Islet of Langerhans (tissue), 1 donor: ENCODE measurements around the gene P3H3.
"Not testable (repeated sequence)": the region's sequence is repeated elsewhere in the genome, so short reads cannot be mapped to it uniquely, and the experiment has no call there.

Experiments used
- FAIRE-seq: peaks from one replicate; lab custom pipeline; 2011; peaks lifted over from hg19 to GRCh38; lab: Jason Lieb, UNC

The P3H3 gene

GRCh38 chr12:6867413-6868210, 39.4 kb downstream of the P3H3 start, which contains the start of gene TPI1:
Gene TPI1, plus strand, starts transcription at chr12:6867531. Its CDS starts 36 bp downstream, at chr12:6867567.
- no peak for FAIRE-seq

DNA sequence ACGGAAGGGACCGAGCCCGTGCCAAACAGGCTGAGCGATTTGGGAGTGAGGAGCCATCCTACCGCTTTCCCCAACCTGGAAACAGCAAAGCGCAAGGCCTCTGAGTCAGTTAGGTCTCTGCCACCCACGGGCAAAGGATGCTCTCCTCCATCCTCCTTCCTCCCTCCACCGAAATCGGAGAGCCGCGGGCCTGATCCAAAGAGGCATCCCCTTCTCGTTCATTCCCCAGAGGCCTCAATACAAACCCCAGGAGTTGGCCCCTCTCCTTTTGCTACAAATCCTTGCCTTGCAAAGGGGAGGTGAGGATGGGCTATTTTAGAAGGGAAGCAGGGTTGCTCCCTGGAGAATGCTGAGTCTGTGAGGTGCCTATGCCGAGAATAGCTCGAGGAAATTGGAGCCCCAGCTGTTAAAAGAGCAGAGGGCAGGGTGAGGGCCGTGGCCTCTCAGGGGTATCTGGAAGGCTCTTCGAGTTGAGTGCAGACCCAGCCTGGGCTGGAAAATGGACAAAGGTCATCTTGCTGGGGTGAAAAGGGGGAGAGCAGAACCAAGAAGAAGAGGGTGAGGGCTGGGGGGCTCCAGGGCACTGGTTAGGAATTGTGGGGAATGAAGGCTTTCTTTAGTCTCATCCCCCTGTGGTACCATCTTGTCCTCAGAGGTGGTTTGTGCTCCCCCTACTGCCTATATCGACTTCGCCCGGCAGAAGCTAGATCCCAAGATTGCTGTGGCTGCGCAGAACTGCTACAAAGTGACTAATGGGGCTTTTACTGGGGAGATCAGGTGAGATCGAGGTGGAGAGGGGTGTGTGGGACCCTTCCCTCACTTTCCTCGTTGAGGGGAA, 40.2 kb downstream of the P3H3 start:
- no peak for FAIRE-seq

- FAIRE-seq = no peak
These were observed 41.1 kb downstream of the P3H3 start for GRCh38 chr12:6869049-6870021.

DNA sequence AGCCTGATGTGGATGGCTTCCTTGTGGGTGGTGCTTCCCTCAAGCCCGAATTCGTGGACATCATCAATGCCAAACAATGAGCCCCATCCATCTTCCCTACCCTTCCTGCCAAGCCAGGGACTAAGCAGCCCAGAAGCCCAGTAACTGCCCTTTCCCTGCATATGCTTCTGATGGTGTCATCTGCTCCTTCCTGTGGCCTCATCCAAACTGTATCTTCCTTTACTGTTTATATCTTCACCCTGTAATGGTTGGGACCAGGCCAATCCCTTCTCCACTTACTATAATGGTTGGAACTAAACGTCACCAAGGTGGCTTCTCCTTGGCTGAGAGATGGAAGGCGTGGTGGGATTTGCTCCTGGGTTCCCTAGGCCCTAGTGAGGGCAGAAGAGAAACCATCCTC, 42.1 kb downstream of the P3H3 start:
- not testable (repeated sequence) for FAIRE-seq

GRCh38 chr12:6871052-6871957, 43.1 kb downstream of the P3H3 start:
- no peak for FAIRE-seq

- no peak for FAIRE-seq
These were observed 44.2 kb downstream of the P3H3 start for GRCh38 chr12:6872073-6873048.

- FAIRE-seq = no peak
These were observed 45.1 kb downstream of the P3H3 start, which contains the start of gene SPSB2 for GRCh38 chr12:6873094-6874014. Gene SPSB2, minus strand, starts transcription at chr12:6873303. Its CDS starts 402 bp downstream, at chr12:6872901.

- not testable (repeated sequence) for FAIRE-seq
These were observed 45.8 kb downstream of the P3H3 start for GRCh38 chr12:6874015-6874368.

GRCh38 chr12:6879824-6880223, 51.6 kb downstream of the P3H3 start:
- FAIRE-seq = not testable (repeated sequence)

GRCh38 chr12:6883252-6883651, 55.0 kb downstream of the P3H3 start:
- no peak for FAIRE-seq

- FAIRE-seq = no peak
These were observed 55.5 kb downstream of the P3H3 start for GRCh38 chr12:6883683-6884082.

DNA sequence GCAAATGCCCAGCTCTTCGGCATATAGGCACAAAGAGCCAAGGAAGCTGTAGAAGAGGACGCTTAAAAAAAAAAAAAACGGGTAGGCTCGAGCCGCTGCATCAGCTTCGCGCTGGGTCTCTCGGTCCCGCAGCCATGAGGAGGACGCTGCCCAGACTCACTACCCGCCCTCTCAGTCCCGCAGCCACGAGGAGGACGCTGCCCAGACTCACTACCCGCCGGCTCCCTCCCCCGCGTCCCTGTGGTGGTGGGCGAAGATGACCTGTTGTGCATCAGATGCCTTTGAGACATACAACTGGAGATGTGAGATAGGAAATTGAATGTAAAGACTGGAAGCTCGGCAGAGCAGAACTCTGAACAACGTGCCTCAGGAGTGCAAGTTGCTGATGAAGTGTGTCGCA, 56.3 kb downstream of the P3H3 start:
- no peak for FAIRE-seq

GRCh38 chr12:6886206-6886999, 58.2 kb downstream of the P3H3 start:
- not testable (repeated sequence) for FAIRE-seq

DNA sequence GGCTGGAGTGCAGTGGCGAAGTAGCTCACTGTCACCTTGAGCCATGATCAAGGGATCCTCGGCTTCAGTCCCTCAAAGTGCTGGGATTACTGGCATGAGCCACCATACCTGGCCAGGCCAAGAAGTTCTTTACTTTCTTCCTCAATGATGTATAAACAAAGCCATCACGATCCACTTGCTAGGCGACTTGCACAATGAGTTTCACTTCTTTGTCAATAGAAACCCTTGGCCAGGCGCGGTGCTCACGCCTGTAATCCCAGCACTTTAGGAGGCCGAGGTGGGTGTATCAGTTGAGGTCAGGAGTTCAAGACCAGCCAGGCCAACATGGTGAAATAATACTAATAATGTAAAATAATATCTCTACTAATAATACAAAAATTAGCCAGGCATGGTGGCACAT, 59.3 kb downstream of the P3H3 start:
- FAIRE-seq = no peak

DNA sequence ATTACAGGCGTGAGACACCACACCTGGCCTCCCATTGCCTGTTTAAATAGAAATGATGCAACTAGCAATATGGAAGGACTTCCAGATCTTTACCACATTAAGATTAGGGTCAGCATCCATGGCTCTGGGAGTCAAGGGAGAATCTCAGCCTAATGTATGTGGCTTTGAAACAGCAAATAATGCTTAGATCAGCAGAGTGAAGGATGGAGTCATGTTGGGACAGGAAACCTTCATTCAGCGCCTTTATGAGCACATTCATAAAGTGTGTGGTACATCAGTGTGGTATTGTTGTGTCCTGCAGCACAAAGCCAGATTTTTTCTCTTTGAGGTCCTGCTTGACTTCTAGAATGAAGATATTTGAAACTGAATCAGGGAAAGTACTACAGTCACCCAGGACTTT, 60.2 kb downstream of the P3H3 start:
- FAIRE-seq = no peak

- FAIRE-seq = not testable (repeated sequence)
These were observed 60.6 kb downstream of the P3H3 start for GRCh38 chr12:6888794-6889193.
